ENCODE results near the gene STX8.

- no peak for TF ChIP-seq CTCF (IDR thresholded peaks at IDR 0.05; ENCODE audit: low read depth, low read length)
- no peak for TF ChIP-seq EZH2phosphoT487 (IDR thresholded peaks at IDR 0.05; ENCODE audit: low read depth)
Observed at GRCh38 chr17:9313346-9313745, 262.3 kb downstream of the STX8 start.
